Prostate gland (tissue), 2 donors: ENCODE results near the gene MYO5C. TPM values are rescaled to one million over a fixed set of nuclear protein-coding genes. Genes with fewer than 3 reads are reported as not detected.

ENCODE experiments used
- DNase-seq: peaks from one replicate; pipeline ENCODE4 v3.0.0-alpha.2; 2019; ENCODE audit warnings: low spot score
- H3K27ac ChIP-seq, 2 donors: fragments of 200-600 bp; sonication (generic); 2 replicates each; pipeline ENCODE4 v1.5.1; 2017 to 2019
- H3K27me3 ChIP-seq: fragments of 200-600 bp; sonication (generic); replicated peaks from 2 replicates; pipeline ENCODE4 v1.5.1; 2019; ENCODE audit not compliant: insufficient read depth
- H3K36me3 ChIP-seq, 2 donors: fragments of 200-600 bp; sonication (generic); 1 replicate in 1 of 2; 2 replicates in 1 of 2; pipeline versions ENCODE4 v1.5.1 to v1.8.1; 2017 to 2019
- H3K4me1 ChIP-seq: fragments of 200-600 bp; sonication (generic); replicated peaks from 2 replicates; pipeline ENCODE4 v1.5.1; 2019
- H3K4me3 ChIP-seq, 2 donors: fragments of 200-600 bp; sonication (generic); 2 replicates each; pipeline ENCODE4 v1.5.1; 2017 to 2019
- H3K9me3 ChIP-seq: fragments of 200-600 bp; sonication (generic); 2 replicates; pipeline ENCODE4 v1.5.1; 2017
- CTCF ChIP-seq, 4 experiments: fragments of 200-600 bp in 2 of 4; fragments of 450-650 bp in 2 of 4; sonication (generic) in 2 of 4; IDR thresholded peaks; 1 replicate in 3 of 4; 2 replicates in 1 of 4; pipeline ENCODE4 v1.5.1; 2016 to 2019; ENCODE audit warnings: antibody characterized with exemption in 4 of 4, mild to moderate bottlenecking in 2 of 4, moderate library complexity in 2 of 4
- POLR2A ChIP-seq: fragments of 450-650 bp; IDR thresholded peaks from one replicate; pipeline ENCODE4 v1.6.1; 2016; ENCODE audit warnings: antibody characterized with exemption, mild to moderate bottlenecking
- POLR2AphosphoS5 ChIP-seq: sonication (generic); formaldehyde crosslinking; IDR thresholded peaks from one replicate; pipeline ENCODE4 v1.6.1; 2017; ENCODE audit warnings: antibody characterized with exemption
- WGBS: methylation state at CpG from one replicate; pipeline ENCODE4 v1.1.5; 2018; 5-methylcytosine and 5-hydroxymethylcytosine counted together
- intact Hi-C: fragments of 100-400 bp; cut with DNase I; formaldehyde crosslinking; loops from one replicate; pipeline ENCODE4 v1.14.2; 2022
- total RNA-seq, 2 donors: library from RNA; depleted of rRNA; stranded (reverse); fragments of >200 nt; gene quantifications; one replicate each; pipeline ENCODE4 v1.1.0, GENCODE V29; 2016

The MYO5C gene
- total RNA-seq, 2 donors from 2014 or later = 53.5 to 59.9 TPM

DNA sequence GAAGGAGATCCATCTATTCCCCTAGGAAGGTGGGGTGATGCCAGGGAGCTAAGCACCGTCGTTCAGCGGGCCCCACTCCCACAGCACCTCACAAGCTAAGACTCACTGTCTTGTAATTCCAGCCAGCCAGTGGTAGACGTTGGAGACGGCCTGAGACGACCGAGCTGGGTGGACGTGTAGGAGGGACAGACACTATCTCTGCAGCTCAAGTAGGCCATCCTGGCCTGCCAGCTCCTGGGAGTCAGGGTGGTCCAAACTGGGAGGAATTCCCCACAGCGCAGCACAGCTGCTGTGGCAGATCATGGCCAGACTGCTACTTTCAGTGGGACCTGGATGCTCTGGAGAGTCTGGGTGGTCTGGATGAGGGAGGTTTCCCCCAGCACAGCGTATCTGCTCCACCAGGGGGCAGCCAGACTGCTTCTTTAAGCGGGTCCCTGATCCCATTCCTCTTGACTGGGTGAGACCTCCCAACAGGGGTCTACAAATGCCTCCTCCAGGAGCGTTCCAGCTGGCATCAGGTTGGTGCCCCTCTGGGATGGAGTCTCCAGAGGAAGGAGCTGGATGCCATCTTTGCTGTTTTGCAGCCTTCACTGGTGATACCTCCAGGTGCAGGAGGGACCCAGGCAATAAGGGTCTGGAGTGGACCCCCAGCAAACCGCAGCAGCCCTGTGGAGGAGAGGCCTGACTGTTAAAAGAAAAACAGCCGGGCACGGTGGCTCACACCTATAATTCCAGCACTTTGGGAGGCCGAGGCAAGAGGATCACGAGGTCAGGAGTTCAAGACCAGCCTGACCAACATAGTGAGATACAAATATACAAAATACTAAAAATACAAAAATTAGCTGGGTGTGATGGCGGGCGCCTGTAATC, 132.0 kb downstream of the MYO5C start:
- Histone ChIP-seq H3K27me3 (no peaks in the 10 kb centered on the region), H3K4me1 (no peaks in the 10 kb centered on the region), H3K9me3 (no peaks in the 10 kb centered on the region), H3K27ac (no peak overlapping the region), H3K36me3 (no peaks in the 10 kb centered on the region), H3K4me3 (no peak overlapping the region)
- 90% methylated on average over 19 of the region's 19 CpGs for WGBS
- intact Hi-C loops = no loop called here
- TF ChIP-seq CTCF (IDR thresholded peaks at IDR 0.05) (no peak), POLR2AphosphoS5 (no peak), POLR2A (no peak)
- no peak for DNase-seq

DNA sequence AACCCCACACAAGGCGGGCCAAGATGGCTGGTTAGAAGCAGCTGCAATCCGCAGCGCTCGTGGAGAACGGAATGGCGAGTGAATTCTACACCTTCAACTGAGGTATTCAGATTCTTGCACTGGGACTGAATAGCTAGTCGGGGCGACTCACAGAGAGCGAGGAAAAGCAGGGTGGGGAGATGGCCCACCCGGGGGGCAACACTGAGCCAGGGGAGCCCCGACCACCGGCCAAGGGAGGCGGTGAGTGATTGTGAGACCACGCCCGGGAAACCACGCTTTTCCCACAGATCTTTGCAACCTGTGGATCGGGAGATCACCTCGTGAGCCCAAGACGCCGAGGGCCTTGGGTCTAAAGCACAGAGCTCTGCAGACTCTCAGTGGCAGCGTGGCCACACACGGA, 132.7 kb downstream of the MYO5C start:
- Histone ChIP-seq H3K4me1 (no peaks in the 10 kb centered on the region), H3K27me3 (no peaks in the 10 kb centered on the region), H3K27ac (no peak overlapping the region), H3K4me3 (no peak overlapping the region), H3K9me3 (no peaks in the 10 kb centered on the region), H3K36me3 (no peaks in the 10 kb centered on the region)
- no peak for DNase-seq
- TF ChIP-seq POLR2A (no peak), CTCF (IDR thresholded peaks at IDR 0.05) (no peak)
- intact Hi-C loops = no loop called here
- 92% methylated on average over 22 of the region's 22 CpGs for WGBS

DNA sequence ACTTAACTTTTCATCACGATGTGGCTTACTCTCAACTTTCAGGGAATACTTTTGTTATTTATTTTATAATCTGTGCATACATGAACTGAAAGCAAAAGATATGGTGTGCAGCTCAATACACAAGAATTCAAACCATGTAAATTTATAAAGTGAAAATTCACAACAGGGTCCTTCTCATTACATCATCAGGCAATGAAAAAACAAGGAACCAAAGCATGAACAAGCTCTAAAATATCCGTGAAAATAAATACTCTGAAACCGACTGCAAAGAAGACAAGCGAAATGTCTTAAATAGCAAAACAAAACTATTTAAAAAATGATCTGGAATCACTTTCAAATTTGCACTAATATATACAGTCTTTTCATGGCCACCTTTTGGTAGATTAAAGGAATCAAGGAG, 133.3 kb downstream of the MYO5C start:
- 84% methylated on average over 4 of the region's 4 CpGs for WGBS
- no peak for TF ChIP-seq POLR2A
- TF ChIP-seq CTCF (IDR thresholded peaks at IDR 0.05) = no peak
- TF ChIP-seq POLR2AphosphoS5 = no peak
- Histone ChIP-seq H3K27ac (no peak overlapping the region), H3K9me3 (no peaks in the 10 kb centered on the region), H3K4me3 (no peak overlapping the region), H3K27me3 (no peaks in the 10 kb centered on the region), H3K4me1 (no peaks in the 10 kb centered on the region), H3K36me3 (no peaks in the 10 kb centered on the region)
- DNase-seq = no peak
- intact Hi-C loops = no loop called here

DNA sequence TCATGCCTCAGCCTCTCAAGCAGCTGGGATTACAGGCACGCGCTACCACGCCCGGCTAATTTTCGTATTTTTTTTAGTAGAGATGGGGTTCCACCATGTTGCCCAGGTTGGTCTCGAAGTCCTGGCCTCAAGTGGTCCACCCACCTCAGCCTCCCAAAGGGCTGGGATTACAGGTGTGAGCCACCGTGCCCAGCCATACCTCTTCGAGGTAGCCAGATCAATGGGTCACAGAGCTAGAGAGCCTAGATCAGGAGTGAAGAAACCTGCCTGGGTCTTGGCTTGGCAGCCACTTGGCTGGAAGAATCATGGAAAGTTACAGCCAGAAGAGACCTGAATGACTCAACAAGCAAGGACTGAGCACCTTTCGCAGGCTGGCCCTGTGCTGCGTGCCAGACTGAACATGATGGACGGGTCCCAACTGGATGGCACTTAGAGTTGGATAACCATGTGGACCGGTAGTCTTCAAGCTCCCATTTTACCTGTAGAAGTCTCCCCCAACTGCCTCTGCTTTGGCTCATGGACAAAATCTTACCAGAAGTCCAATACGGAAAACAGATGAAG, 134.1 kb downstream of the MYO5C start:
- no peak for DNase-seq
- Histone ChIP-seq H3K4me1 (no peaks in the 10 kb centered on the region), H3K27me3 (no peaks in the 10 kb centered on the region), H3K27ac (no peak overlapping the region), H3K4me3 (no peak overlapping the region), H3K9me3 (no peaks in the 10 kb centered on the region), H3K36me3 (no peaks in the 10 kb centered on the region)
- TF ChIP-seq CTCF (IDR thresholded peaks at IDR 0.05) = no peak
- no peak for TF ChIP-seq POLR2A
- TF ChIP-seq POLR2AphosphoS5 = no peak
- 96% methylated on average over 13 of the region's 13 CpGs for WGBS
- intact Hi-C loops = no loop called here

DNA sequence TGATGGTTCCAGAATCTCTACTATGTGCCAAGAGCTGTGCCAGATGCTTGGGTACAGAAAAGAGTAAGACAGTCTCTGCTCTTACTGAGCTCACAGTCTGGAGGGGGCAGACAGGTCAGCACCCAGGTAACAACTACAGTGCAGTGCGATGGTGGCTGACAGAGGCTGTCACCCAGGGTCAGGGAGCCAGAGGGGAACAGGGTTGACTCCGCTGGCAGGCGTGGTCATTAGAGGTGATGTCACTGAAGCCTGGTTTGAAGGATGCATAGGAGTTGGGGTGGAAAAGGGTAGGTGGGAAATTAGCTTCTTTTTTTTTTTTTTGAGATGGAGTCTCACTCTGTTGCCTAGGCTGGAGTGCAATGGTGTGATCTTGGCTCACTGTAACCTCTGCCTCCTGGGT, 136.0 kb downstream of the MYO5C start:
- Histone ChIP-seq H3K27ac (no peak overlapping the region), H3K4me3 (no peak overlapping the region), H3K4me1 (no peaks in the 10 kb centered on the region), H3K36me3 (no peaks in the 10 kb centered on the region), H3K9me3 (no peaks in the 10 kb centered on the region), H3K27me3 (no peaks in the 10 kb centered on the region)
- intact Hi-C loops = no loop called here
- TF ChIP-seq POLR2A (no peak), POLR2AphosphoS5 (no peak), CTCF (IDR thresholded peaks at IDR 0.05) (no peak)
- 98% methylated on average over 3 of the region's 3 CpGs for WGBS
- DNase-seq = no peak
